Measurements from ENCODE around the gene ATP8A2. TPM values are rescaled to one million over a fixed set of nuclear protein-coding genes. Genes with fewer than 3 reads are reported as not detected.

ATP8A2 gene
- polyA plus RNA-seq, 3 donors: not detected

- Mint-ChIP-seq H3K36me3 (no peaks in the 10 kb centered on the region), H3K4me3 (no peak overlapping the region), H3K27me3 (ENCODE audit: low read depth in 3 of 3) (peaks cover 31 to 42% (median 34%) of the 10 kb centered on the region in 3 donors), H3K27ac (no peak overlapping the region), H3K4me1 (no peaks in the 10 kb centered on the region), H3K9me3 (peaks cover 0 to 10% (median 2%) of the 10 kb centered on the region in 7 donors)
- H3K9me3 ChIP-seq (replicated peaks in 1 of 2; ENCODE audit: control insufficient read depth in 1 of 2, insufficient read depth in 1 of 2, low read length in 2 of 2): peaks cover 0 to under 1% of the 10 kb centered on the region in 2 donors
- no peaks in the 10 kb centered on the region for H3K36me3 ChIP-seq (replicated peaks in 1 of 2; ENCODE audit: control insufficient read depth in 1 of 2, insufficient read depth in 2 of 2, low read length in 2 of 2)
- no peak overlapping the region for H3K4me2 ChIP-seq (replicated peaks; ENCODE audit: extremely low read depth, low read length, poor library complexity, severe bottlenecking)
- H3K79me2 ChIP-seq (ENCODE audit: insufficient read depth, low read length): no peaks in the 10 kb centered on the region
- no peak for TF ChIP-seq CTCF (IDR thresholded peaks at IDR 0.05)
- H3K4me3 ChIP-seq (replicated peaks in 1 of 3; ENCODE audit: low read depth in 2 of 3, low read length in 3 of 3): no peak overlapping the region
- WGBS (ENCODE audit: insufficient coverage): 95% methylated on average over 20 of the region's 32 CpGs
- H3K27me3 ChIP-seq (ENCODE audit: control insufficient read depth in 2 of 2, insufficient read depth in 2 of 2, low read length in 2 of 2): peaks cover 8 to 28% of the 10 kb centered on the region in 2 donors
- H3K4me1 ChIP-seq (ENCODE audit: control insufficient read depth in 1 of 2, insufficient read depth in 2 of 2, low read length in 2 of 2): no peaks in the 10 kb centered on the region
- no peak overlapping the region for H3K9ac ChIP-seq (ENCODE audit: insufficient read depth, low read length, poor library complexity, severe bottlenecking)
- no peak for DNase-seq
- no peak overlapping the region for H3K27ac ChIP-seq (ENCODE audit: low read depth in 1 of 2, low read length in 2 of 2)
- no peaks in the 10 kb centered on the region for H4K20me1 ChIP-seq (ENCODE audit: insufficient read depth, low read length)
- intact Hi-C loops (cut with micrococcal nuclease): loop anchor here in 1 of 2 donors (10.0 kb wide), 1 partner anchor 141 kb away; no protein-coding TSS in a partner anchor
- no peak overlapping the region for H2AFZ ChIP-seq (ENCODE audit: insufficient read depth, low read depth, low read length, poor library complexity, severe bottlenecking)
These were observed 6.0 kb upstream of the ATP8A2 start for GRCh38 chr13:25365720-25366235.

- Mint-ChIP-seq H3K36me3 (peaks cover 0 to 2% of the 10 kb centered on the region in 2 donors), H3K27me3 (ENCODE audit: low read depth in 3 of 3) (peaks cover 71 to 88% (median 78%) of the 10 kb centered on the region in 3 donors), H3K4me3 (peak overlapping the region in 1 of 2 donors; percentile 70), H3K9me3 (peaks cover 0 to 6% (median 2%) of the 10 kb centered on the region in 7 donors), H3K27ac (no peak overlapping the region), H3K4me1 (peaks cover 8% of the 10 kb centered on the region)
- intact Hi-C loops (cut with micrococcal nuclease): loop anchor here in 1 of 2 donors (5.0 kb wide), 1 partner anchor 374 kb away; no protein-coding TSS in a partner anchor
- no peak for TF ChIP-seq CTCF (IDR thresholded peaks at IDR 0.05)
- H4K20me1 ChIP-seq (ENCODE audit: insufficient read depth, low read length): no peaks in the 10 kb centered on the region
- no peak overlapping the region for H3K4me2 ChIP-seq (replicated peaks; ENCODE audit: extremely low read depth, low read length, poor library complexity, severe bottlenecking)
- H3K4me3 ChIP-seq (replicated peaks in 1 of 3; ENCODE audit: low read depth in 2 of 3, low read length in 3 of 3): no peak overlapping the region
- no peaks in the 10 kb centered on the region for H3K36me3 ChIP-seq (replicated peaks in 1 of 2; ENCODE audit: control insufficient read depth in 1 of 2, insufficient read depth in 2 of 2, low read length in 2 of 2)
- peaks cover 0 to 27% of the 10 kb centered on the region in 2 donors for H3K9me3 ChIP-seq (replicated peaks in 1 of 2; ENCODE audit: control insufficient read depth in 1 of 2, insufficient read depth in 1 of 2, low read length in 2 of 2)
- WGBS (ENCODE audit: insufficient coverage): 42% methylated on average over 11 of the region's 20 CpGs
- H3K27me3 ChIP-seq (ENCODE audit: control insufficient read depth in 2 of 2, insufficient read depth in 2 of 2, low read length in 2 of 2): peaks cover 44 to 75% of the 10 kb centered on the region in 2 donors
- no peak overlapping the region for H3K27ac ChIP-seq (ENCODE audit: low read depth in 1 of 2, low read length in 2 of 2)
- no peaks in the 10 kb centered on the region for H3K79me2 ChIP-seq (ENCODE audit: insufficient read depth, low read length)
- H3K9ac ChIP-seq (ENCODE audit: insufficient read depth, low read length, poor library complexity, severe bottlenecking): no peak overlapping the region
- no peaks in the 10 kb centered on the region for H3K4me1 ChIP-seq (ENCODE audit: control insufficient read depth in 1 of 2, insufficient read depth in 2 of 2, low read length in 2 of 2)
- no peak overlapping the region for H2AFZ ChIP-seq (ENCODE audit: insufficient read depth, low read depth, low read length, poor library complexity, severe bottlenecking)
- DNase-seq: no peak
These were observed 458 bp upstream of the ATP8A2 start for GRCh38 chr13:25371158-25371874.

Measured in CD14-positive monocyte (primary cell).